Tibial artery (tissue), 4 donors: ENCODE data around the gene NTM.

Source experiments
- DNase-seq, 2 donors: peaks; one replicate each; pipeline ENCODE4 v3.0.0-alpha.2; 2019
- H3K27ac ChIP-seq, 2 donors: fragments of 200-600 bp; sonication (generic) in 1 of 2; 1 replicate in 1 of 2; 2 replicates in 1 of 2; pipeline ENCODE4 v1.5.1; 2018 to 2019; ENCODE audit warnings: mild to moderate bottlenecking in 1 of 2
- H3K27me3 ChIP-seq, 2 donors: fragments of 200-600 bp; sonication (generic) in 1 of 2; one replicate each; pipeline versions ENCODE4 v1.5.1 to v1.6.0; 2016 to 2019
- H3K36me3 ChIP-seq, 3 donors: fragments of 200-600 bp; sonication (generic) in 2 of 3; one replicate each; pipeline ENCODE4 v1.5.1; 2016 to 2019; ENCODE audit warnings: mild to moderate bottlenecking in 2 of 3
- H3K4me1 ChIP-seq, 4 donors: fragments of 200-600 bp; sonication (generic) in 2 of 4; 1 replicate in 3 of 4; 2 replicates in 1 of 4; pipeline ENCODE4 v1.5.1; 2016 to 2019
- H3K4me3 ChIP-seq, 2 donors: fragments of 200-600 bp; sonication (generic) in 1 of 2; 1 replicate in 1 of 2; 2 replicates in 1 of 2; pipeline ENCODE4 v1.5.1; 2018 to 2019; ENCODE audit warnings: mild to moderate bottlenecking in 2 of 2
- H3K9me3 ChIP-seq, 3 donors: fragments of 200-600 bp; sonication (generic) in 1 of 3; one replicate each; pipeline ENCODE4 v1.5.1; 2016 to 2019
- CTCF ChIP-seq, 2 experiments: fragments of 200-600 bp in 1 of 2; fragments of 450-650 bp in 1 of 2; IDR thresholded peaks; one replicate each; pipeline ENCODE4 v1.5.1; 2017 to 2019; ENCODE audit warnings: antibody characterized with exemption in 2 of 2, mild to moderate bottlenecking in 1 of 2, moderate library complexity in 1 of 2
- intact Hi-C: fragments of 100-400 bp; cut with DNase I; formaldehyde crosslinking; loops from one replicate; pipeline ENCODE4 v1.15.0; 2023; ENCODE audit warnings: low total_unique reads

NTM gene

GRCh38 chr11:131692961-131693360 lies 322.5 kb downstream of the NTM start:
- no peak for DNase-seq
- Histone ChIP-seq H3K4me3 (no peak overlapping the region), H3K27ac (no peak overlapping the region), H3K36me3 (no peaks in the 10 kb centered on the region), H3K9me3 (no peaks in the 10 kb centered on the region), H3K4me1 (peaks cover 0 to 17% (median 11%) of the 10 kb centered on the region in 4 donors), H3K27me3 (peaks cover 0 to 38% of the 10 kb centered on the region in 2 donors)
- no peak for TF ChIP-seq CTCF (IDR thresholded peaks at IDR 0.05)
- intact Hi-C loops: no loop called here

- peaks cover 0 to 11% (median 7%) of the 10 kb centered on the region in 4 donors for H3K4me1 ChIP-seq
- no peak overlapping the region for H3K27ac ChIP-seq
- no peak overlapping the region for H3K4me3 ChIP-seq
- intact Hi-C loops: no loop called here
- peaks cover 0 to 32% of the 10 kb centered on the region in 2 donors for H3K27me3 ChIP-seq
- no peaks in the 10 kb centered on the region for H3K36me3 ChIP-seq
- no peak for TF ChIP-seq CTCF (IDR thresholded peaks at IDR 0.05)
- H3K9me3 ChIP-seq: no peaks in the 10 kb centered on the region
- DNase-seq: no peak
Observed at GRCh38 chr11:131693756-131694155, 323.3 kb downstream of the NTM start.

- Histone ChIP-seq H3K9me3 (no peaks in the 10 kb centered on the region), H3K27me3 (peaks cover 0 to 23% of the 10 kb centered on the region in 2 donors), H3K4me3 (peak overlapping the region in 1 of 2 donors; percentile 17), H3K27ac (peak overlapping the region in 1 of 2 donors; percentile 3), H3K36me3 (no peaks in the 10 kb centered on the region), H3K4me1 (peaks cover 0 to 11% (median 7%) of the 10 kb centered on the region in 4 donors)
- peak; percentile 79 to 96 for TF ChIP-seq CTCF (IDR thresholded peaks at IDR 0.05)
- intact Hi-C loops: no loop called here
- DNase-seq: peak; percentile 67 to 86
Observed at GRCh38 chr11:131694526-131695424, 324.4 kb downstream of the NTM start.

GRCh38 chr11:131695889-131696429 lies 325.5 kb downstream of the NTM start:
- H3K36me3 ChIP-seq: no peaks in the 10 kb centered on the region
- H3K9me3 ChIP-seq: no peaks in the 10 kb centered on the region
- no peak for DNase-seq
- intact Hi-C loops: no loop called here
- peaks cover 0 to 11% (median 7%) of the 10 kb centered on the region in 4 donors for H3K4me1 ChIP-seq
- H3K27me3 ChIP-seq: peaks cover 0 to 13% of the 10 kb centered on the region in 2 donors
- H3K27ac ChIP-seq: no peak overlapping the region
- no peak for TF ChIP-seq CTCF (IDR thresholded peaks at IDR 0.05)
- no peak overlapping the region for H3K4me3 ChIP-seq

GRCh38 chr11:131696690-131697089 lies 326.3 kb downstream of the NTM start:
- no peak for DNase-seq
- Histone ChIP-seq H3K27ac (no peak overlapping the region), H3K4me1 (peaks cover 0 to 11% (median 7%) of the 10 kb centered on the region in 4 donors), H3K4me3 (no peak overlapping the region), H3K36me3 (no peaks in the 10 kb centered on the region), H3K27me3 (peaks cover 0 to 7% of the 10 kb centered on the region in 2 donors), H3K9me3 (no peaks in the 10 kb centered on the region)
- no peak for TF ChIP-seq CTCF (IDR thresholded peaks at IDR 0.05)
- intact Hi-C loops: no loop called here
